Measurements from ENCODE around the gene ARFGAP1.

The ARFGAP1 gene

GRCh38 chr20:63296531-63297299 is 24.1 kb downstream of the ARFGAP1 start:
- no peak for TF ChIP-seq CTCF (IDR thresholded peaks at IDR 0.05; ENCODE audit: low read depth, low read length)
- H3K36me3 ChIP-seq, result no peaks in the 10 kb centered on the region
- H3K4me3 ChIP-seq (ENCODE audit: low read depth, low read length), result no peak overlapping the region
- H3K9me3 ChIP-seq (ENCODE audit: severe bottlenecking), result no peaks in the 10 kb centered on the region
- no peak overlapping the region for H3K27ac ChIP-seq
- no peaks in the 10 kb centered on the region for H3K27me3 ChIP-seq (ENCODE audit: insufficient read depth, low read depth, severe bottlenecking)
- DNase-seq, result no peak

GRCh38 chr20:63297371-63297781 is 24.8 kb downstream of the ARFGAP1 start:
- no peak overlapping the region for H3K27ac ChIP-seq
- no peak overlapping the region for H3K4me3 ChIP-seq (ENCODE audit: low read depth, low read length)
- H3K9me3 ChIP-seq (ENCODE audit: severe bottlenecking), result no peaks in the 10 kb centered on the region
- TF ChIP-seq CTCF (IDR thresholded peaks at IDR 0.05; ENCODE audit: low read depth, low read length), result no peak
- DNase-seq, result no peak
- H3K27me3 ChIP-seq (ENCODE audit: insufficient read depth, low read depth, severe bottlenecking), result no peaks in the 10 kb centered on the region
- H3K36me3 ChIP-seq, result no peaks in the 10 kb centered on the region

GRCh38 chr20:63297796-63298572 is 25.4 kb downstream of the ARFGAP1 start:
- Histone ChIP-seq H3K36me3 (no peaks in the 10 kb centered on the region), H3K27ac (no peak overlapping the region), H3K4me3 (ENCODE audit: low read depth, low read length) (no peak overlapping the region), H3K9me3 (ENCODE audit: severe bottlenecking) (no peaks in the 10 kb centered on the region), H3K27me3 (ENCODE audit: insufficient read depth, low read depth, severe bottlenecking) (no peaks in the 10 kb centered on the region)
- DNase-seq, result no peak
- no peak for TF ChIP-seq CTCF (IDR thresholded peaks at IDR 0.05; ENCODE audit: low read depth, low read length)

GRCh38 chr20:63298731-63299312 is 26.2 kb downstream of the ARFGAP1 start:
- Histone ChIP-seq H3K27me3 (ENCODE audit: insufficient read depth, low read depth, severe bottlenecking) (no peaks in the 10 kb centered on the region), H3K36me3 (no peaks in the 10 kb centered on the region), H3K4me3 (ENCODE audit: low read depth, low read length) (no peak overlapping the region), H3K27ac (no peak overlapping the region), H3K9me3 (ENCODE audit: severe bottlenecking) (no peaks in the 10 kb centered on the region)
- no peak for DNase-seq
- TF ChIP-seq CTCF (IDR thresholded peaks at IDR 0.05; ENCODE audit: low read depth, low read length), result no peak

- no peak overlapping the region for H3K4me3 ChIP-seq (ENCODE audit: low read depth, low read length)
- H3K27ac ChIP-seq, result no peak overlapping the region
- DNase-seq, result no peak
- H3K9me3 ChIP-seq (ENCODE audit: severe bottlenecking), result no peaks in the 10 kb centered on the region
- H3K36me3 ChIP-seq, result no peaks in the 10 kb centered on the region
- H3K27me3 ChIP-seq (ENCODE audit: insufficient read depth, low read depth, severe bottlenecking), result no peaks in the 10 kb centered on the region
- TF ChIP-seq CTCF (IDR thresholded peaks at IDR 0.05; ENCODE audit: low read depth, low read length), result no peak
These were observed 29.1 kb downstream of the ARFGAP1 start for GRCh38 chr20:63301671-63302070.

Measured in WERI-Rb-1 (cell line).